Neural crest cell (in vitro differentiated cells): ENCODE data around the gene PSMG2. TPM values are rescaled to one million over a fixed set of nuclear protein-coding genes. Genes with fewer than 3 reads are reported as not detected.

Experiments
- DNase-seq: peaks from one replicate; pipeline ENCODE4 v3.0.0; 2021; ENCODE audit warnings: low read depth, mixed read lengths, low spot score
- H3K27ac Mint-ChIP-seq: one replicate; pipeline ENCODE4 v1.8.0; 2021; ENCODE audit warnings: mild to moderate bottlenecking, mixed read lengths; ENCODE audit not compliant: unreplicated experiment
- H3K27me3 Mint-ChIP-seq: 2 replicates; pipeline ENCODE4 v1.8.0; 2021; ENCODE audit warnings: low read depth, mild to moderate bottlenecking, mixed read lengths
- H3K36me3 Mint-ChIP-seq: 2 replicates; pipeline ENCODE4 v1.8.0; 2021; ENCODE audit warnings: low read depth, mild to moderate bottlenecking, mixed read lengths
- H3K4me1 Mint-ChIP-seq: 2 replicates; pipeline ENCODE4 v1.8.0; 2021; ENCODE audit warnings: mixed read lengths
- H3K4me3 Mint-ChIP-seq: one replicate; pipeline ENCODE4 v1.8.0; 2021; ENCODE audit warnings: mild to moderate bottlenecking, mixed read lengths
- H3K9me3 Mint-ChIP-seq: 2 replicates; pipeline ENCODE4 v1.8.0; 2021; ENCODE audit warnings: mixed read lengths
- total RNA-seq: library from RNA; stranded (reverse); gene quantifications from 2 replicates; pipeline ENCODE4 v1.2.1, GENCODE V29; 2021
- TF ChIP-seq, protein P1 (sequence below): fragments of 200-600 bp; sonication (generic); conservative IDR thresholded peaks from 2 replicates; pipeline ENCODE4 v1.5.0; 2021; ENCODE audit warnings: antibody characterized with exemption, mild to moderate bottlenecking

PSMG2 gene
- total RNA-seq, 1 donor from 2014 or later: 61.4 TPM

DNA sequence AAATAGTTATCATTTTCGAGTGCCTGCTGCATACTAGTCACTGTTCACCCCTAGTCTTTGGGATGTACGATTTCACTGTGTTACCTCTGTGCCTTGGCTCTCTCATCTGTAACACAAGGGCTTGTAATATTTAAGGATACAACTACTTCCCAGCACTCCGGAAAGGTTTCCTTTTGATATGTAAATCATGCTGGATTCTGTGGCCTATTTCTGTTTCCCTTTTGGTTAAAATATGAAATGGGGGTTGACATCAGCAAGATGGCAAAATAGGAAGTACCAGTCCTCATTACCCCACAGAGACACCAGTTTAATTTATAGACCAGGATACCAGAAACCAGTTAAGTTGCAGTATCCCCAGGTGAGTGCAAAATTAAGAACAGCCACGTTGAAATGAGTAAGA, 23.5 kb downstream of the PSMG2 start:
- Mint-ChIP-seq H3K27ac (peak overlapping the region; percentile 79), H3K27me3 (no peaks in the 10 kb centered on the region), H3K36me3 (peaks cover 19% of the 10 kb centered on the region)

DNA sequence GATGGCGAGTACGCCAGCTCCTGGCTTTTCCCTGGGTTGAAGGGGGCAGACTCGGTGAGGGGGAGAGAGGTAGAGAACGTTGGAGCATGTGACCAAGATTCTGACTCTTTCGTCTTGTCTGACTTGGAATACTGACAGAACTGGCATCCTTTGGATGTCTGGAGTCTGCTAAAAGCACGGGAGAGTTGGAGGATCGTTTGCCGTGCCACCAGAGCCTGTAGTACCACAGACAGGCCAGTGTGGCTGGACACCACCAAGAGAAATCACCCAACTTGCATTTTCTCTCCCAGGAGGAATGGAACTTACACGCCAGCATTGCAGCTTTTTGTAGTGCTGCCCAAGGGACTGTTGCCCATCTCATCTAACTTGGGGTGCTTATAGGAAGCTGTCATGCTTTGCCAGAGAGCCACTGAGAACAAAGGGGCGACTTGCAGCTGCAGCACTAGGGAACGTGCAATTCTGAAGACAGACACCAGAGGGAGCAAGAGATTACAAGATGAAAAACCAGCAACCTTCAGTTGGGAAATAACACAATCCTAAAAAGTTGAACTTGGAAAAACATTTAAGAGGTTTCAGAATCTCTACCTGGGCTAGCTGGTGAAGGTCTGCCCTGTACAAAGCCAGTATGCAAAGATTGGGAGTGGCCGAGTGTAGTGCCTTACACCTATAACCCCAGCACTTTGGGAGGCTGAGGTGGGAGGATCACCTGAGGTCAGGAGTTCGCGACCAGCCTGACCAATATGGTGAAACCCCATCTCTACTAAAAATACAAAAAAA, 24.1 kb downstream of the PSMG2 start:
- Mint-ChIP-seq H3K36me3 (peaks cover 18% of the 10 kb centered on the region), H3K4me1 (peaks cover 4% of the 10 kb centered on the region), H3K4me3 (no peak overlapping the region), H3K27me3 (no peaks in the 10 kb centered on the region), H3K9me3 (peaks cover 7% of the 10 kb centered on the region), H3K27ac (peak overlapping the region; percentile 79)
- TF ChIP-seq, protein P1, sequence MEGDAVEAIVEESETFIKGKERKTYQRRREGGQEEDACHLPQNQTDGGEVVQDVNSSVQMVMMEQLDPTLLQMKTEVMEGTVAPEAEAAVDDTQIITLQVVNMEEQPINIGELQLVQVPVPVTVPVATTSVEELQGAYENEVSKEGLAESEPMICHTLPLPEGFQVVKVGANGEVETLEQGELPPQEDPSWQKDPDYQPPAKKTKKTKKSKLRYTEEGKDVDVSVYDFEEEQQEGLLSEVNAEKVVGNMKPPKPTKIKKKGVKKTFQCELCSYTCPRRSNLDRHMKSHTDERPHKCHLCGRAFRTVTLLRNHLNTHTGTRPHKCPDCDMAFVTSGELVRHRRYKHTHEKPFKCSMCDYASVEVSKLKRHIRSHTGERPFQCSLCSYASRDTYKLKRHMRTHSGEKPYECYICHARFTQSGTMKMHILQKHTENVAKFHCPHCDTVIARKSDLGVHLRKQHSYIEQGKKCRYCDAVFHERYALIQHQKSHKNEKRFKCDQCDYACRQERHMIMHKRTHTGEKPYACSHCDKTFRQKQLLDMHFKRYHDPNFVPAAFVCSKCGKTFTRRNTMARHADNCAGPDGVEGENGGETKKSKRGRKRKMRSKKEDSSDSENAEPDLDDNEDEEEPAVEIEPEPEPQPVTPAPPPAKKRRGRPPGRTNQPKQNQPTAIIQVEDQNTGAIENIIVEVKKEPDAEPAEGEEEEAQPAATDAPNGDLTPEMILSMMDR: peak; percentile 91
- DNase-seq: peak; percentile 88

More for the DNA sequence above, 23.5 kb downstream of the PSMG2 start:
- Mint-ChIP-seq H3K9me3 (peaks cover 7% of the 10 kb centered on the region), H3K4me1 (peaks cover 4% of the 10 kb centered on the region), H3K4me3 (no peak overlapping the region)
- TF ChIP-seq, protein P1: no peak
- no peak for DNase-seq

DNA sequence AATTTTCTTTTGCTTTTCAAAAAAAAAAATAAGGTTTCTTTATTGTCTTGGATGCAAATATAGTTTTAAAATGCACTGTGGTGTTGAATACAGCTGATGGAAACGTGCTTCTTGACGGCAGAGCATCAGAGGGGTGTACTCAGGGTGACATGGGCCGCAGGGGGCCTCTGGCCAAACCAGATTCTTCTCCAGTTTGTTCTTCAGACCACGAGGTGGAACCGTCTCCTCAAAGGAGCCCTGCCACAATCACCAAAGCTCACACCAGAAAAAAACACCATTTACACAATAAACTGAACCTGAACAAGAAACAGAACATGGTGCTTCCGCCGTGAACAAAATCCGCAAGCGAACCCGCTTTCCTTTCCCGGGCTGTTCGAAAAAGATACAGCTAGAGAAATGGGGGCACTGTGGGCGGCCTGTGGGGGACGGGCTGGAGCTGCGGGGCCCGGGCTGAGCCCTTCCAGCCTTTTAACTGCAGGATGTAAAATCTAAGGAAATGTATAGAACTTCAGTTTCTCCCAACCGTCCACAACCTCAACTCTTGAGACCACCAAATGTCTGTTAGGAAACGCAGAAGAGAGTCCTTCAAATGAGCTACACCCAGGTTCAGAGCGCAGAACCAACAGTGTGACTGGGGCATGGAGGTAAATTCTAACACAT, 34.5 kb downstream of the PSMG2 start:
- Mint-ChIP-seq H3K27me3 (no peaks in the 10 kb centered on the region), H3K9me3 (peaks cover 1% of the 10 kb centered on the region), H3K4me3 (no peak overlapping the region), H3K27ac (no peak overlapping the region), H3K4me1 (no peaks in the 10 kb centered on the region), H3K36me3 (no peaks in the 10 kb centered on the region)
- no peak for DNase-seq
- TF ChIP-seq, protein P1: no peak

DNA sequence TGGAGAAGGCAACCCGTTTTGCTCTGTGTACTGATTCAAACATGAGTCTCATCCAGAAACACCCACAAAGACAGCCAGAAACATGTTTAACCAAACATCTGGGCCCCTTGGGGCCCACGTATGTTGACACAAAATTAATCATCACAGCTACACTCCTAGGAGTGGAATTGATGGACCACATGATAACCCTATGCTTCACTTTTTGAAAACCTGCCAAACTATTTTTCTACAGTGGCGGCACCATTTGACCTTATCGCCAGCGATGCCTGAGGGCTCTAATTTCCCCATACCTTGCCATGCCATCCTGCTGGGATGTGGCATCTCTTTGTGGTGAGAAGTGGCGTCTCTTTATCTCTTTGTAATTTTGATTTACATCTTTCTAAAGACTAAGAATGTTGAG, 38.5 kb downstream of the PSMG2 start:
- Mint-ChIP-seq H3K4me3 (no peak overlapping the region), H3K9me3 (no peaks in the 10 kb centered on the region), H3K27ac (no peak overlapping the region), H3K27me3 (no peaks in the 10 kb centered on the region), H3K4me1 (no peaks in the 10 kb centered on the region), H3K36me3 (no peaks in the 10 kb centered on the region)
- DNase-seq: no peak
- TF ChIP-seq, protein P1: no peak

DNA sequence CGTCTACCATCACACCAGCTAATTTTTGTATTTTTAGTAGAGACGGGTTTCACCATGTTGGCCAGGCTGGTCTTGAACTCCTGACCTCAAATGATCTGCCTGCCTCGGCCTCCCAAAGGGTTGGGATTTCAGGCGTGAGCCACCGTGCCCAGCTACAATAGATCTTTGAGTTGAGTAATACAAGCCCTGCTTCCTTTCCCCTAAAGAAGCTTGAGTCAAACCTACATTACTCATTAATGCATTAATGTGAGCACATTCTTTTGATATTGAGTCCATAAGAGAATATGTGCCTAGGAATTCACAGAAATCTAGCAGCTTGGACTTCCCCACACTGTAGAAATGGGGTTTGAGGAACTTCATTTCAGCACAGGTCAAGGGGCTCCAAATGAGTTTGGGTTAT, 39.6 kb downstream of the PSMG2 start:
- DNase-seq: no peak
- Mint-ChIP-seq H3K4me3 (no peak overlapping the region), H3K36me3 (no peaks in the 10 kb centered on the region), H3K4me1 (no peaks in the 10 kb centered on the region), H3K27me3 (no peaks in the 10 kb centered on the region), H3K9me3 (no peaks in the 10 kb centered on the region), H3K27ac (no peak overlapping the region)
- TF ChIP-seq, protein P1: no peak
